ENCODE data around the gene POLE3. TPM values are rescaled to one million over a fixed set of nuclear protein-coding genes. Genes with fewer than 3 reads are reported as not detected.
"Not testable (repeated sequence)": the region's sequence is repeated elsewhere in the genome, so short reads cannot be mapped to it uniquely, and the experiment has no call there.

POLE3 gene
- polyA plus RNA-seq, 1 experiment, result 45.3 TPM

DNA sequence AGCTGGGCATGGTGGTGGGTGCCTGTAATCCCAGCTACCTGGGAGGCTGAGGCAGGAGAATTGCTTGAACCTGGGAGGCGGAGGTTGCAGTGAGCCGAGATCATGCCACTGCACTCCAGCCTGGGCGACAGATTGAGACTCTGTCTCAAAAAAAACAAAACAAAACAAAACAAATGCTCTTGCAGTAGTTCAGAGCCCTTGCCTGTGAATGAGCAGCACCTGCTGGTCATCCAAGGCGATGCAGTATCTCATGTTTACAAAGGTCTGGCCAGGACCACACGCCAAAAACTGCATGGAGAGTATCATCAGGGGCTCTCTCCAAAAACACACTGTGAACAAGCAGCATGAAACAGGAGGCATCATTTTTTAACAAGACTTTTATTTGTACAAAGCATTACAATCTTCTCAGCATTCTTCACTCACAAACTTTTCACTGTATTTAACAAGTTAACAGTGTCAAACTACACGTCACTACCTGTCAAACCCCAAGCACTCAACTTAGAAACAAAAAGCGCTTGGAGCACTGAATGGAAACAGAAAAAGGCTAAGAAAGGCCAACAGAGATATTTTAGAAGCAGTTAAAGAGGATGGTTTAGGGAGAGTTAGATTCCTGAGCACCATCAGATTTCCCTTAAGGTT is 3.5 kb downstream of the POLE3 start:
- H3K27ac ChIP-seq (ENCODE audit: low read depth, low read length); POLR2A ChIA-PET; H3K4me3 ChIP-seq (ENCODE audit: low read depth, low read length); H3K27me3 ChIP-seq (ENCODE audit: control insufficient read depth, insufficient read depth, low read length); H3K9me3 ChIP-seq (ENCODE audit: control insufficient read depth, insufficient read depth, low read length): not testable (repeated sequence)
- peak; percentile 46 for DNase-seq (ENCODE audit: low read depth, low spot score)
- CTCF ChIA-PET, result interaction anchor here (0.5 to 5.8 kb wide), 7 partner anchors 10 to 251 kb away, joined by 3 to 40 read pairs (median 4); partner anchors contain the start of genes CDC26 and PRPF4
- TF ChIP-seq, protein P1, sequence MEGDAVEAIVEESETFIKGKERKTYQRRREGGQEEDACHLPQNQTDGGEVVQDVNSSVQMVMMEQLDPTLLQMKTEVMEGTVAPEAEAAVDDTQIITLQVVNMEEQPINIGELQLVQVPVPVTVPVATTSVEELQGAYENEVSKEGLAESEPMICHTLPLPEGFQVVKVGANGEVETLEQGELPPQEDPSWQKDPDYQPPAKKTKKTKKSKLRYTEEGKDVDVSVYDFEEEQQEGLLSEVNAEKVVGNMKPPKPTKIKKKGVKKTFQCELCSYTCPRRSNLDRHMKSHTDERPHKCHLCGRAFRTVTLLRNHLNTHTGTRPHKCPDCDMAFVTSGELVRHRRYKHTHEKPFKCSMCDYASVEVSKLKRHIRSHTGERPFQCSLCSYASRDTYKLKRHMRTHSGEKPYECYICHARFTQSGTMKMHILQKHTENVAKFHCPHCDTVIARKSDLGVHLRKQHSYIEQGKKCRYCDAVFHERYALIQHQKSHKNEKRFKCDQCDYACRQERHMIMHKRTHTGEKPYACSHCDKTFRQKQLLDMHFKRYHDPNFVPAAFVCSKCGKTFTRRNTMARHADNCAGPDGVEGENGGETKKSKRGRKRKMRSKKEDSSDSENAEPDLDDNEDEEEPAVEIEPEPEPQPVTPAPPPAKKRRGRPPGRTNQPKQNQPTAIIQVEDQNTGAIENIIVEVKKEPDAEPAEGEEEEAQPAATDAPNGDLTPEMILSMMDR (IDR thresholded peaks at IDR 0.05; ENCODE audit: low read depth, low read length), result peak; percentile 89

- H3K27me3 ChIP-seq (ENCODE audit: control insufficient read depth, insufficient read depth, low read length); DNase-seq (ENCODE audit: low read depth, low spot score); H3K4me3 ChIP-seq (ENCODE audit: low read depth, low read length); H3K27ac ChIP-seq (ENCODE audit: low read depth, low read length); H3K9me3 ChIP-seq (ENCODE audit: control insufficient read depth, insufficient read depth, low read length): not testable (repeated sequence)
- ChIA-PET CTCF (interaction anchor here (0.5 to 5.8 kb wide), 7 partner anchors 10 to 252 kb away, joined by 3 to 40 read pairs (median 4); partner anchors contain the start of genes CDC26 and PRPF4), POLR2A (interaction anchor here (0.6 kb wide), 1 partner anchor 134 kb away, joined by 3 read pairs; no protein-coding TSS in a partner anchor)
Observed at GRCh38 chr9:113406353-113406752, 4.1 kb downstream of the POLE3 start.

GRCh38 chr9:113403646-113404045 is 6.8 kb downstream of the POLE3 start:
- TF ChIP-seq, protein P1 (IDR thresholded peaks at IDR 0.05; ENCODE audit: low read depth, low read length), result no peak
- H3K4me3 ChIP-seq (ENCODE audit: low read depth, low read length), result no peak overlapping the region
- no peaks in the 10 kb centered on the region for H3K27me3 ChIP-seq (ENCODE audit: control insufficient read depth, insufficient read depth, low read length)
- H3K27ac ChIP-seq (ENCODE audit: low read depth, low read length), result no peak overlapping the region
- ChIA-PET CTCF (interaction anchor here (0.6 to 4.9 kb wide), 8 partner anchors 27 to 272 kb away, joined by 3 to 55 read pairs (median 6); partner anchors contain the start of genes CDC26 and PRPF4), POLR2A (no interaction called here)
- no peak for DNase-seq (ENCODE audit: low read depth, low spot score)
- no peaks in the 10 kb centered on the region for H3K9me3 ChIP-seq (ENCODE audit: control insufficient read depth, insufficient read depth, low read length)

DNA sequence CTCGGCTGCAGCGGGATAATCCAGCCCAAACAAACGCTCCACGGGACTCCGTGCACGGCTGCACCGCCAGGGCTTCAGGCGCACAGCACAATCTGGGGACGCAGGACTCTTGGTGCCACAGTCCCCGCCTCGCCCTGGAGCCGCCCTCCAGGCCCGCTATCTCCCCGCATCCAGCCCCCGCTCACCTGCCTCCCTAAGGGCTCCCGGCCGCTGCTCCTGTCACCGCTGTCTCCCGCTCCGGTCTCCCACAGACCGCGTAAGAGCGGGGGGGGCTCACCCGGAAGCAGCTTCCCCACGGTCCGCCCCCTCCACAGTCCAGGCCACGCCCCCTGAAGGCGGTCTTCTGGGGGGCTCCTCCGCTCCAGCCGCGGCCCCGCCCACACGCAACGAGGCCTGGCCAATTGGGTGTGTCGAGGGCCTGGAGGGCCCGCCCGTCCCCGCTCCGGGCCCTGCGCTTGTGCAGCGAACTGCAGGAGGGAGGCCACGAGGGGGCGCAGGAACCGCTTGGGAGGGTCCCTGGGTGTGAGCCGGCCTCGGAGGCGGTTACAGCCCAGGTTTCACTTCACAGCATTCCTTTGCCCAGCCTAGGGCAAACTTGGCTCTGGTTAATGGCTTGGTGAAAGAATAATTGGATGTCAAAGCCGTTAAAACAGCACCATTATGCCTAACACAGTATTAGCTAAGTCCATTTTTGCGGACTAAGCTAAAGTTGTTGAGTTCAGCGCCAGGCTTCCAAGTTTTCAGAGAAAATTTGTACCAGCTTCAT is 9.3 kb downstream of the POLE3 start, which contains the start of gene ALAD:
TSS of gene ALAD (minus strand) at position 258 of the 766 bp plus-strand sequence. CDS start 7,725 bp downstream, outside the sequence.
- TF ChIP-seq, protein P1 (IDR thresholded peaks at IDR 0.05; ENCODE audit: low read depth, low read length), result peak; percentile 90
- H3K27me3 ChIP-seq (ENCODE audit: control insufficient read depth, insufficient read depth, low read length), result no peaks in the 10 kb centered on the region
- peak within 1 kb of the TSS; percentile 39 for H3K27ac ChIP-seq (ENCODE audit: low read depth, low read length)
- peak within 1 kb of the TSS; percentile 94 for H3K4me3 ChIP-seq (ENCODE audit: low read depth, low read length)
- no peaks in the 10 kb centered on the region for H3K9me3 ChIP-seq (ENCODE audit: control insufficient read depth, insufficient read depth, low read length)
- ChIA-PET POLR2A (interaction anchor here (0.5 to 4.3 kb wide), 10 partner anchors 9 to 775 kb away, joined by 3 to 19 read pairs (median 4); partner anchors contain the start of genes C9orf43, CDC26, HDHD3 and POLE3), CTCF (interaction anchor here (0.6 to 4.9 kb wide), 37 partner anchors 9 to 289 kb away, joined by 3 to 55 read pairs (median 4); partner anchors contain the start of genes C9orf43, POLE3 and WDR31)
- peak; percentile 94 for DNase-seq (ENCODE audit: low read depth, low spot score)

GRCh38 chr9:113399646-113400200 is 10.8 kb downstream of the POLE3 start:
- TF ChIP-seq, protein P1 (IDR thresholded peaks at IDR 0.05; ENCODE audit: low read depth, low read length), result no peak
- H3K9me3 ChIP-seq (ENCODE audit: control insufficient read depth, insufficient read depth, low read length), result no peaks in the 10 kb centered on the region
- POLR2A ChIA-PET, result interaction anchor here (0.5 to 4.3 kb wide), 2 partner anchors 11 to 170 kb away, joined by 3 to 19 read pairs; partner anchors contain the start of genes C9orf43 and POLE3
- CTCF ChIA-PET, result interaction anchor here (0.5 to 4.9 kb wide), 7 partner anchors 10 to 257 kb away, joined by 3 to 55 read pairs (median 8); no protein-coding TSS in a partner anchor
- no peak overlapping the region for H3K27ac ChIP-seq (ENCODE audit: low read depth, low read length)
- no peak for DNase-seq (ENCODE audit: low read depth, low spot score)
- no peaks in the 10 kb centered on the region for H3K27me3 ChIP-seq (ENCODE audit: control insufficient read depth, insufficient read depth, low read length)
- no peak overlapping the region; the same call in 1 of the 2 replicates for H3K4me3 ChIP-seq (ENCODE audit: low read depth, low read length)

Data from AG04450 (cell line).